Testis (tissue), 2 donors: ENCODE data around the gene GLRX.
"Not testable (repeated sequence)": the region's sequence is repeated elsewhere in the genome, so short reads cannot be mapped to it uniquely, and the experiment has no call there.

Source experiments
- CTCF ChIP-seq, 3 experiments: fragments of 450-650 bp in 2 of 3; fragments of 200-600 bp in 1 of 3; sonication (generic) in 1 of 3; IDR thresholded peaks; one replicate each; pipeline ENCODE4 v1.5.1; 2016 to 2019; ENCODE audit warnings: antibody characterized with exemption in 3 of 3, mild to moderate bottlenecking in 2 of 3, moderate library complexity in 1 of 3
- POLR2A ChIP-seq: fragments of 450-650 bp; IDR thresholded peaks from one replicate; pipeline ENCODE4 v1.6.1; 2017; ENCODE audit warnings: antibody characterized with exemption, mild to moderate bottlenecking, moderate library complexity

- not testable (repeated sequence) for TF ChIP-seq CTCF (IDR thresholded peaks at IDR 0.05); POLR2A
Observed at GRCh38 chr5:95813035-95813434, 9.5 kb downstream of the GLRX start.
